GM12878 (cell line): ENCODE data around the gene CXCL14. TPM values are rescaled to one million over a fixed set of nuclear protein-coding genes. Genes with fewer than 3 reads are reported as not detected.

Experiments
- ATAC-seq: fragments of 200-7000 bp; cut with Tn5 transposase; 3 replicates; pipeline ENCODE4 v1.9.1; 2020; ENCODE audit warnings: mild to moderate bottlenecking, moderate library complexity
- BruUV-seq: library from RNA; stranded (reverse); fragments of 400-500 nt; replicated peaks from 2 replicates; lab custom pipeline; 2021; lab: Mats Ljungman, UMichigan
- CTCF ChIA-PET: fragments of 300-600 bp; sonication (Branson Sonifier 250); formaldehyde crosslinking; extraction: SDS; loops from one replicate; lab custom pipeline; 2021; ENCODE audit warnings: inconsistent platforms; lab: Yijun Ruan, JAX
- POLR2A ChIA-PET: fragments of 350-600 bp; formaldehyde crosslinking; extraction: SDS; loops from one replicate; lab custom pipeline; 2021; ENCODE audit warnings: inconsistent platforms; lab: Charles Lee
- RAD21 ChIA-PET: fragments of 300-600 bp; sonication (Branson Sonifier 250); formaldehyde crosslinking; loops from one replicate; lab custom pipeline; 2023; ENCODE audit warnings: antibody characterized with exemption; ENCODE audit not compliant: unreplicated experiment; lab: Charles Lee
- SMC1A ChIA-PET: fragments of 300-600 bp; sonication (Branson Sonifier 250); formaldehyde crosslinking; loops from one replicate; lab custom pipeline; 2023; ENCODE audit not compliant: unreplicated experiment, uncharacterized antibody; lab: Charles Lee
- DNase-seq: peaks from one replicate; pipeline ENCODE4 v3.0.0-alpha.2; 2011; ENCODE audit warnings: low read depth, low spot score
- FAIRE-seq: peaks from 3 replicates; lab custom pipeline; 2011; peaks lifted over from hg19 to GRCh38; lab: Jason Lieb, UNC
- H2AFZ ChIP-seq: 2 replicates; pipeline ENCODE4 v1.6.0; 2011; ENCODE audit warnings: low read depth, low read length, control low read depth; ENCODE audit not compliant: control insufficient read depth
- H3K27ac ChIP-seq: 2 replicates; pipeline ENCODE4 v1.5.1; 2011; ENCODE audit warnings: control low read depth; ENCODE audit not compliant: control insufficient read depth, insufficient read depth
- H3K27me3 ChIP-seq, 2 experiments: replicated peaks in 1 of 2; 2 replicates each; pipeline versions ENCODE4 v1.6.0 to v1.6.1; 2011; ENCODE audit warnings: low read length in 1 of 2; ENCODE audit not compliant: control insufficient read depth in 2 of 2, insufficient read depth in 2 of 2
- H3K36me3 ChIP-seq, 2 experiments: 2 replicates each; pipeline ENCODE4 v1.5.1; 2011; ENCODE audit warnings: low read length in 1 of 2; ENCODE audit not compliant: control insufficient read depth in 2 of 2, insufficient read depth in 2 of 2
- H3K4me1 ChIP-seq: 2 replicates; pipeline ENCODE4 v1.6.1; 2011; ENCODE audit warnings: mild to moderate bottlenecking, low read length, moderate library complexity, mixed read lengths; ENCODE audit not compliant: control insufficient read depth, insufficient read depth
- H3K4me2 ChIP-seq: 2 replicates; pipeline ENCODE4 v1.6.0; 2011; ENCODE audit warnings: control low read depth; ENCODE audit not compliant: control insufficient read depth, insufficient read depth
- H3K4me3 ChIP-seq: fragments of 200-600 bp; sonication (generic); 2 replicates; pipeline ENCODE4 v1.5.1; 2016
- H3K79me2 ChIP-seq: 2 replicates; pipeline ENCODE4 v1.6.0; 2011; ENCODE audit warnings: low read length; ENCODE audit not compliant: control insufficient read depth, insufficient read depth
- H3K9ac ChIP-seq: 2 replicates; pipeline ENCODE4 v1.8.0; 2011; ENCODE audit warnings: low read length, control low read depth, mixed read lengths; ENCODE audit not compliant: control insufficient read depth, insufficient read depth
- H3K9me3 ChIP-seq: replicated peaks from 3 replicates; pipeline ENCODE4 v1.5.1; 2011; ENCODE audit warnings: mild to moderate bottlenecking, low read length; ENCODE audit not compliant: control insufficient read depth, insufficient read depth
- H4K20me1 ChIP-seq: 2 replicates; pipeline ENCODE4 v1.6.0; 2011; ENCODE audit not compliant: control insufficient read depth, insufficient read depth
- CREM ChIP-seq: IDR thresholded peaks from 2 replicates; pipeline ENCODE4 v1.6.1; 2014; ENCODE audit warnings: antibody characterized with exemption, low read depth
- GATAD2B ChIP-seq: fragments of 450-650 bp; conservative IDR thresholded peaks from 2 replicates; pipeline ENCODE4 v1.6.1; 2017; ENCODE audit warnings: low read depth, mild to moderate bottlenecking, moderate library complexity
- JUND ChIP-seq: IDR thresholded peaks from 2 replicates; pipeline ENCODE4 v1.6.1; 2012; ENCODE audit warnings: low read depth, mild to moderate bottlenecking, low read length, improper control_type of control experiment, moderate library complexity
- MTA3 ChIP-seq: IDR thresholded peaks from 2 replicates; pipeline ENCODE4 v1.6.1; 2012; ENCODE audit warnings: low read length, inconsistent platforms, borderline replicate concordance
- NR2C2 ChIP-seq: IDR thresholded peaks from 2 replicates; pipeline ENCODE4 v1.6.1; 2011; ENCODE audit warnings: borderline replicate concordance, low read depth; ENCODE audit not compliant: control insufficient read depth, insufficient read length
- NR2F1 ChIP-seq: fragments of 450-650 bp; conservative IDR thresholded peaks from 2 replicates; pipeline ENCODE4 v1.6.1; 2017; ENCODE audit warnings: mild to moderate bottlenecking
- POLR2AphosphoS5 ChIP-seq: IDR thresholded peaks from 2 replicates; pipeline ENCODE4 v1.6.1; 2011; ENCODE audit warnings: mild to moderate bottlenecking, low read length, inconsistent platforms
- TCF3 ChIP-seq: IDR thresholded peaks from 2 replicates; pipeline ENCODE4 v1.6.1; 2012; ENCODE audit warnings: low read depth, mild to moderate bottlenecking, low read length, borderline replicate concordance; ENCODE audit not compliant: insufficient read depth
- WGBS: methylation state at CpG from one replicate; pipeline ENCODE4 v1.1.6; 2016; ENCODE audit warnings: low lambda C conversion rate; ENCODE audit not compliant: insufficient replicate concordance, insufficient coverage; ENCODE audit errors: missing lambda C conversion rate; 5-methylcytosine and 5-hydroxymethylcytosine counted together
- in situ Hi-C: fragments of 300-500 bp; cut with MboI; formaldehyde crosslinking; loops from 9 replicates; pipeline ENCODE4 v1.14.3; 2018; ENCODE audit warnings: mixed read lengths
- intact Hi-C: fragments of 100-400 bp; cut with micrococcal nuclease; formaldehyde crosslinking; loops from one replicate; pipeline ENCODE4 v1.14.2; 2022; ENCODE audit not compliant: unreplicated experiment
- polyA plus RNA-seq, 11 experiments: library from polyadenylated mRNA; depleted of rRNA in 4 of 11; unstranded in 6 of 11; stranded (reverse) in 5 of 11; fragments of >200 nt; fragmentation: Nextera tagmentation in 4 of 11; fragmentation: Illumina TruSeq in 1 of 11; extraction: Ambion mirVana in 4 of 11; extraction: Trizol in 1 of 11; gene quantifications; 1 replicate in 1 of 11; 2 replicates in 10 of 11; pipeline versions ENCODE4 v1.2.1 to v1.2.3, GENCODE V29; 2011 to 2016; ENCODE audit warnings: inconsistent platforms in 2 of 11, missing spikeins in 2 of 11, low read depth in 1 of 11
- total RNA-seq, 4 experiments: library from RNA; depleted of rRNA in 3 of 4; stranded (reverse); fragments of >200 nt in 3 of 4; fragmentation: Illumina TruSeq in 1 of 4; extraction: Trizol in 1 of 4; gene quantifications; 2 replicates each; pipeline versions ENCODE4 v1.2.1 to v1.2.3, GENCODE V29; 2013 to 2021
- TF ChIP-seq, protein P1 (sequence below): IDR thresholded peaks from 2 replicates; pipeline ENCODE4 v1.6.1; 2011; ENCODE audit warnings: borderline replicate concordance, low read depth, mild to moderate bottlenecking, moderate library complexity, mixed read lengths, low read length; ENCODE audit not compliant: insufficient read depth; ENCODE audit errors: extremely low read length

CXCL14 gene
- total and polyA plus RNA-seq, 10 of the 15 experiments (the other 5 are each of a cell fraction or from before 2014, with no cell fraction given), result 0.05 TPM; not detected in 9

DNA sequence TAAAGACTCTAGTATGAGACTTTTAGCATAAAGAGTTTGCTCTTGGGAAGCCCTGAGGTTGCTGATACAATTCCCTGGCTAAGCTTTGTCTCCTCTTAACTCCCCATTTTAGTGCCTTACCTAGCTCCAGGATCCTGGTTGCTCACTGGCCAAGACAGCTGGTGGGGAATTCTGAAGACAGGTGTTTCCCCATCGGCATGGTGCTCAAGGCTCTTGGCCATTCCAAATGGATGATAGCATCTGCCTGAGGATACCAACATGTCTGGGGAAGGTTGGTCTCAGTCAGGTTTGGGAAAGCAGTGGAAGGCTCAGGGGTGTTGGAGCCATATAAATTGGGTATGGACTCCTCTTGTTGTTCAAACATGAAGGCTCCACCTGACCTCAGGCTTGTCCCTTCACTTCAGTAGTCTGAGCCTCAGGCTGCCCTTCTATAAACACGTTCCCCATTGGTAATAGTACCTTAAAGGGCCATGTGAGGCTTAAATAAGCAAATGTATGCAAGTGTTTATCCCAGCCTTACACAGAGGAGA, 44.5 kb upstream of the CXCL14 start:
- Histone ChIP-seq H3K4me2 (no peak overlapping the region), H3K27ac (no peak overlapping the region), H3K4me1 (no peaks in the 10 kb centered on the region), H3K36me3 (no peaks in the 10 kb centered on the region), H3K9ac (no peak overlapping the region), H2AFZ (no peak overlapping the region), H3K79me2 (no peaks in the 10 kb centered on the region), H3K9me3 (no peaks in the 10 kb centered on the region; the same call in 2 of the 3 replicates), H3K27me3 (no peaks in the 10 kb centered on the region; a peak in 2 of 4 replicates), H3K4me3 (no peak overlapping the region), H4K20me1 (peaks cover 3% of the 10 kb centered on the region; the same call in 1 of the 2 replicates)
- ChIA-PET RAD21 (no interaction called here), SMC1A (interaction anchor here (1.1 kb wide), 1 partner anchor 39 kb away, joined by 3 read pairs; no protein-coding TSS in a partner anchor), POLR2A (no interaction called here), CTCF (no interaction called here)
- BruUV-seq, result no TSS peak
- 9% methylated on average over 2 of the region's 2 CpGs for WGBS
- intact Hi-C loops, result no loop called here
- DNase-seq (no peak), ATAC-seq (no peak), FAIRE-seq (no peak)
- TF ChIP-seq MTA3 (no peak), GATAD2B (no peak), TCF3 (no peak), NR2C2 (no peak), POLR2AphosphoS5 (no peak), NR2F1 (no peak), CREM (no peak), JUND (no peak)
- TF ChIP-seq, protein P1, sequence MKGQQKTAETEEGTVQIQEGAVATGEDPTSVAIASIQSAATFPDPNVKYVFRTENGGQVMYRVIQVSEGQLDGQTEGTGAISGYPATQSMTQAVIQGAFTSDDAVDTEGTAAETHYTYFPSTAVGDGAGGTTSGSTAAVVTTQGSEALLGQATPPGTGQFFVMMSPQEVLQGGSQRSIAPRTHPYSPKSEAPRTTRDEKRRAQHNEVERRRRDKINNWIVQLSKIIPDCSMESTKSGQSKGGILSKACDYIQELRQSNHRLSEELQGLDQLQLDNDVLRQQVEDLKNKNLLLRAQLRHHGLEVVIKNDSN, result no peak
- in situ Hi-C loops, result no loop called here
